Progenitor cell of endocrine pancreas (in vitro differentiated cells): ENCODE data around the gene ANKRD17. TPM values are rescaled to one million over a fixed set of nuclear protein-coding genes. Genes with fewer than 3 reads are reported as not detected.

Experiments used
- DNase-seq: peaks from one replicate; pipeline ENCODE4 v3.0.0; 2021; ENCODE audit warnings: low spot score; ENCODE audit not compliant: unreplicated experiment
- H3K27ac Mint-ChIP-seq: 2 replicates; pipeline ENCODE4 v1.8.0; 2021; ENCODE audit warnings: mild to moderate bottlenecking, moderate library complexity, mixed read lengths
- H3K27me3 Mint-ChIP-seq: 2 replicates; pipeline ENCODE4 v1.8.0; 2021; ENCODE audit warnings: mixed read lengths
- H3K36me3 Mint-ChIP-seq: 2 replicates; pipeline ENCODE4 v1.8.0; 2022; ENCODE audit warnings: mixed read lengths; ENCODE audit not compliant: insufficient read depth
- H3K4me1 Mint-ChIP-seq: 2 replicates; pipeline ENCODE4 v1.8.0; 2021; ENCODE audit warnings: low read depth, mixed read lengths
- H3K4me3 Mint-ChIP-seq: 2 replicates; pipeline ENCODE4 v1.8.0; 2021; ENCODE audit warnings: low read depth, mild to moderate bottlenecking, moderate library complexity, mixed read lengths
- H3K9me3 Mint-ChIP-seq: 2 replicates; pipeline ENCODE4 v1.8.0; 2021; ENCODE audit warnings: low read depth, mixed read lengths
- total RNA-seq: library from RNA; stranded (reverse); gene quantifications from 2 replicates; pipeline ENCODE4 v1.2.1, GENCODE V29; 2021
- TF ChIP-seq, protein P1 (sequence below): fragments of 200-600 bp; sonication (generic); IDR thresholded peaks from one replicate; pipeline ENCODE4 v1.5.0; 2021; ENCODE audit warnings: antibody characterized with exemption, mild to moderate bottlenecking; ENCODE audit not compliant: unreplicated experiment

ANKRD17 gene
- total RNA-seq, 1 donor from 2014 or later = 90.8 TPM

DNA sequence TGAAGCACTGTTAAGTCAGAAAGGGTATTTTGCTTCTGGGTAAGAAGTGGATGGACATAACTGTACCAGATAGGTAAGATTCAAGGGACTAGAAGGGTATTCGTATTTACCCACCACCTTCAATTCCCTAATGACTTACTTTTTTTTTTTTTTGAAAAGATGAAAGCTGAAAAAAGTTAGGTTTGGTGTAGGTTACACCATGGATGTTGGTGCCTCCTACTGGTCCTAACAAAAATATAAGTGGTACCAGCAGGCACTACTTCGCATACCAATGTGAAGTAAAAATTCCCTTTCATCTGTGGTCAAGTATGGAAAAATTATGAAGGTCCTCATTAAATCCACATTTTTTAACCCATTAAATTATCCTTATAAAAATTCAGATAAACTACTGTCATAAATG is 7.2 kb downstream of the ANKRD17 start:
- Mint-ChIP-seq H3K36me3 (peaks cover 18% of the 10 kb centered on the region), H3K27me3 (no peaks in the 10 kb centered on the region), H3K9me3 (no peaks in the 10 kb centered on the region), H3K4me3 (no peak overlapping the region), H3K4me1 (peaks cover 11% of the 10 kb centered on the region), H3K27ac (no peak overlapping the region)
- TF ChIP-seq, protein P1, sequence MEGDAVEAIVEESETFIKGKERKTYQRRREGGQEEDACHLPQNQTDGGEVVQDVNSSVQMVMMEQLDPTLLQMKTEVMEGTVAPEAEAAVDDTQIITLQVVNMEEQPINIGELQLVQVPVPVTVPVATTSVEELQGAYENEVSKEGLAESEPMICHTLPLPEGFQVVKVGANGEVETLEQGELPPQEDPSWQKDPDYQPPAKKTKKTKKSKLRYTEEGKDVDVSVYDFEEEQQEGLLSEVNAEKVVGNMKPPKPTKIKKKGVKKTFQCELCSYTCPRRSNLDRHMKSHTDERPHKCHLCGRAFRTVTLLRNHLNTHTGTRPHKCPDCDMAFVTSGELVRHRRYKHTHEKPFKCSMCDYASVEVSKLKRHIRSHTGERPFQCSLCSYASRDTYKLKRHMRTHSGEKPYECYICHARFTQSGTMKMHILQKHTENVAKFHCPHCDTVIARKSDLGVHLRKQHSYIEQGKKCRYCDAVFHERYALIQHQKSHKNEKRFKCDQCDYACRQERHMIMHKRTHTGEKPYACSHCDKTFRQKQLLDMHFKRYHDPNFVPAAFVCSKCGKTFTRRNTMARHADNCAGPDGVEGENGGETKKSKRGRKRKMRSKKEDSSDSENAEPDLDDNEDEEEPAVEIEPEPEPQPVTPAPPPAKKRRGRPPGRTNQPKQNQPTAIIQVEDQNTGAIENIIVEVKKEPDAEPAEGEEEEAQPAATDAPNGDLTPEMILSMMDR = no peak
- no peak for DNase-seq

DNA sequence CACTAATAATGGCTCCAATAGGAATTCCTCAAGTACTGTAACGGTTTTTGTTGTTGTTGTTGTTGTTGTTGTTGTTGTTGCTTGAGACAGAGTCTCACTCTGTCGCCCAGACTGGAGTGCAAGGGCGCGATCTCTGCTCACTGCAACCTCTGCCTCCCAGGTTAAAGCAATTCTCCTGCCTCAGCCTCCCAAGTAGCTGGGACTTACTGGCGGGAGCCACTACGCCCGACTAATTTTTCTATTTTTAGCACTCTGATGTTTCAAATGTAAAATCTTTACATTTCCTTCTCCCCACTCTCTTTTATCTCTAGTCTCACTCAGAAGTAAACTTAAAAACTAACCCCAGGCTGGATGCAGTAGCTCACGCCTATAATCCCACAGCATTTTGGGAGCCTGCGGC is 8.0 kb downstream of the ANKRD17 start:
- no peaks in the 10 kb centered on the region for H3K27me3 Mint-ChIP-seq
- H3K9me3 Mint-ChIP-seq = no peaks in the 10 kb centered on the region
- DNase-seq = no peak
- peaks cover 15% of the 10 kb centered on the region for H3K36me3 Mint-ChIP-seq
- TF ChIP-seq, protein P1 = no peak
- no peak overlapping the region for H3K4me3 Mint-ChIP-seq
- peaks cover 9% of the 10 kb centered on the region for H3K4me1 Mint-ChIP-seq
- H3K27ac Mint-ChIP-seq = no peak overlapping the region

DNA sequence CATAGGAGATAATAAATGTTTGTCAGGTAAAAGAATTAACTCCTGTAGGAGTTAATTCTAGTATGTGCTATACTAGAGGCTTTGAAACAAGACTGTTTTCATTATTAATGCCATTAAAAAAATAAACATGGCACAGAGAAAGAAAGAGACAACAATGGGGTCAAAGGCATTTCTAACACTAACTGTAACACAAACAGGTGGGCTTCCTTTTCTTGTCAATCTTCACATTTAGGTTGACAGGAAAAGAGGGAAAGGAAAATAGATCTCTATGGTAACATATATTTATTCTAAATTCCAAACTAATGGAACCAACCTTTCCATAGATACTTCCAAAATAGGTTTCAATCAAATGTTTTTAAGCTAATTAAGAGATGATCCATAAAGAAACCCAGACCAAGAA is 9.8 kb downstream of the ANKRD17 start:
- DNase-seq = no peak
- no peaks in the 10 kb centered on the region for H3K27me3 Mint-ChIP-seq
- no peak overlapping the region for H3K27ac Mint-ChIP-seq
- H3K36me3 Mint-ChIP-seq = peaks cover 13% of the 10 kb centered on the region
- H3K4me3 Mint-ChIP-seq = no peak overlapping the region
- H3K4me1 Mint-ChIP-seq = peaks cover 4% of the 10 kb centered on the region
- no peaks in the 10 kb centered on the region for H3K9me3 Mint-ChIP-seq
- TF ChIP-seq, protein P1 = no peak

DNA sequence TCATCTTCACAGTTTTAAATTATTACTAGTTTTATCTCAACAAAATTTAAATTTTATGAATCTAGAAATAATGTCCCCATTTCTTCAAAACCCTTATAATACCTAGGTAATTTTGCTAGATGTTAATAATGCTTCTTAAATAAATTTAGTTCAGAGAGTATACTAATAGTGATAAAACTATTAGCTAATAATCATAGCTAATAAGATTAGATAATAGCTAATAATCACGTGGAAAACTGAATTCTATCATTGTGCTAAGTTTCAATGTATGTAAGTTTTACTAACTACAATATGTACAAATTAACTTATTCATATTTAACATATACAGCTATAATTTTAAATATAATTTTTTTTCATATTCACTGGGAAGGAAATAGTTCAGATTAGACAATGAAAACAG is 10.2 kb downstream of the ANKRD17 start:
- DNase-seq = no peak
- H3K36me3 Mint-ChIP-seq = peaks cover 13% of the 10 kb centered on the region
- no peak overlapping the region for H3K4me3 Mint-ChIP-seq

DNA sequence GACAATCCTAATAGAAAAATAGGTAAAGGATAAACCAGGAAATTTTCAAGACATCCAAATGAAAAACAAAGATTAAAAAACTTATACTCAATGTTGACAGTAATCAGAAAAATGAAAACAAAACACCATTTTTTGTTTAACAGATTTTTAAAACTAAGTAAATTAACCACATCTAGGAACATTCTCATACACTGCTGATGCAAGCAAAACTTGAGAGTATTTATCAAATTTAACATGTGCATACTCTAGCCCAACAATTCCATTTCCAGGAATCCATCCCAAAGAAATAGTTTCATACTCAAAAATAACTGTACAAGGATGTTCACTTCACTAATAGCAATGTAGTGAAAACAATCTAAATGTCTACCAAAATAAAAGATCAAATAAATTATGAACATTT is 11.5 kb downstream of the ANKRD17 start:
- no peak overlapping the region for H3K27ac Mint-ChIP-seq
- H3K27me3 Mint-ChIP-seq = no peaks in the 10 kb centered on the region
- peaks cover 4% of the 10 kb centered on the region for H3K4me1 Mint-ChIP-seq
- TF ChIP-seq, protein P1 = no peak
- DNase-seq = no peak
- no peaks in the 10 kb centered on the region for H3K9me3 Mint-ChIP-seq
- no peak overlapping the region for H3K4me3 Mint-ChIP-seq
- H3K36me3 Mint-ChIP-seq = peaks cover 13% of the 10 kb centered on the region

More for the DNA sequence above, 10.2 kb downstream of the ANKRD17 start:
- Mint-ChIP-seq H3K9me3 (no peaks in the 10 kb centered on the region), H3K4me1 (peaks cover 4% of the 10 kb centered on the region), H3K27ac (no peak overlapping the region), H3K27me3 (no peaks in the 10 kb centered on the region)
- TF ChIP-seq, protein P1 = no peak
